ENCODE measurements around the gene PALM2AKAP2. TPM values are rescaled to one million over a fixed set of nuclear protein-coding genes. Genes with fewer than 3 reads are reported as not detected.
A peak's percentile ranks its signal among the peaks of the same experiment; 100 is the strongest.

Gene PALM2AKAP2
- total and polyA plus RNA-seq, 2 experiments from 2014 or later: 13.1 to 16.7 TPM

DNA sequence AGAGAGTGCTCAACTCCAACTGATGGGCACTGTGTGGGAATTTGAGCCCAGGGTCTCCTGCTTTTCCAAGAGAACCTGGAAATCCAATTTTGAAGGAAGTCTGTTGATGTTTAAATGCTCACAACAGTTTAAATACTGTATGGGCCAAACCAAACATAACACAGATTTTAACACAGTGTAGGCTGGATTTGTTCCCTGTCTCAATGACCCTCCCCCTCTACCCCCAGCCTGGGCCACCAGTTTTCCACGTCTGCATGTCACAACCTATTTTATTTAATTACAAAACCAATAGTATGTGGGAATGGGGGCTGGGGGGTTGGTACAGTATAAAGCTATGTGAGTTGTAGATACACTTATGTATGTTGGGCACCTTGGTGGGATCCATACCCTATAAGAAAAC lies 11.7 kb downstream of the PALM2AKAP2 start:
- Histone ChIP-seq H3K27me3 (replicated peaks; ENCODE audit: insufficient read depth) (no peaks in the 10 kb centered on the region), H3K9me2 (ENCODE audit: insufficient read depth) (no peaks in the 10 kb centered on the region), H2AFZ (no peak overlapping the region), H3K4me1 (ENCODE audit: insufficient read depth) (peaks cover 45% of the 10 kb centered on the region), H3K9me3 (ENCODE audit: low read depth) (no peaks in the 10 kb centered on the region), H3K27ac (no peak overlapping the region), H3K4me3 (no peak overlapping the region), H3K36me3 (ENCODE audit: low read depth) (no peaks in the 10 kb centered on the region), H4K20me1 (ENCODE audit: insufficient read depth) (no peaks in the 10 kb centered on the region), H3K4me2 (ENCODE audit: unreplicated experiment) (peak overlapping the region; percentile 77), H3F3A (ENCODE audit: insufficient read depth) (peaks cover 26% of the 10 kb centered on the region), H3K79me2 (ENCODE audit: insufficient read depth) (peaks cover 95% of the 10 kb centered on the region), H3K9ac (no peak overlapping the region)
- DNase-seq: no peak
- WGBS, 2 experiments (ENCODE audit: low coverage in 1 of 2, low lambda C conversion rate in 2 of 2, missing lambda C conversion rate in 2 of 2): 100% methylated on average over 1 of the region's 1 CpG
- TF ChIP-seq EZH2phosphoT487 (IDR thresholded peaks at IDR 0.05; ENCODE audit: insufficient read depth, low read depth): no peak
- TF ChIP-seq EZH2 (IDR thresholded peaks at IDR 0.05; ENCODE audit: insufficient read depth, poor library complexity, severe bottlenecking): no peak
- in situ Hi-C loops (cut with MboI): no loop called here

DNA sequence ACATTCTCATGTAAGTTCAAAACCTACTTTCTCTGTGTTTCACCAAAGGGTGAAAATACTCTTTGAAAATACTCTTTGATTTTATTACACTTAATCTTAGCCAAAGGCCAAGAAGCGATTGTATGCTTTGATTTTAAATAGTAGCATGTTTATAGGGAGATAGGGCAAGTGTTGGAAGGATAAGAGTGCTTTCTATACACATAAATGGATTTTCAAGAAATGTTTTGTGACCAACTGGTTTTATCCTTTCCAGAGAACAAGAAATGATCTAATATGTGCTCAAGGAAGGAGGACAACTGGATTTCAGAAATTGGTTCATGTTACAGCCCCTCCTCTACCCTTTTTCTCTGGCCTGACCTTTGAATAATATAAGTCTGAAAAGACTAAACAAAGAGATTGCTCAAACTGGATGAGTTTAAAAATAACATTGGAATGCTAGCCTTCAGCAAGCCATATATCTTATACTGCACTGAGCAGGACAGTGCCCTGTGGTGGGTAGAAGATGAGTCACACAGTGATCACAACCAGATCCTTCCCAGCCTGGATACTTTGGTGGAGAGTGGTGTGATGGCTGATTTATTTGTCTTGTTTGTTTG lies 13.1 kb downstream of the PALM2AKAP2 start:
- H2AFZ ChIP-seq: no peak overlapping the region
- H3K9me3 ChIP-seq (ENCODE audit: low read depth): no peaks in the 10 kb centered on the region
- 0% methylated on average over 1 of the region's 1 CpG for WGBS, 2 experiments (ENCODE audit: low coverage in 1 of 2, low lambda C conversion rate in 2 of 2, missing lambda C conversion rate in 2 of 2)
- H3K36me3 ChIP-seq (ENCODE audit: low read depth): no peaks in the 10 kb centered on the region
- H4K20me1 ChIP-seq (ENCODE audit: insufficient read depth): no peaks in the 10 kb centered on the region
- H3K9me2 ChIP-seq (ENCODE audit: insufficient read depth): no peaks in the 10 kb centered on the region
- peak overlapping the region; percentile 54 for H3K9ac ChIP-seq
- peak overlapping the region; percentile 83 for H3K27ac ChIP-seq
- peak; percentile 96 for DNase-seq
- H3K79me2 ChIP-seq (ENCODE audit: insufficient read depth): peaks cover 95% of the 10 kb centered on the region
- peaks cover 40% of the 10 kb centered on the region for H3K4me1 ChIP-seq (ENCODE audit: insufficient read depth)
- TF ChIP-seq EZH2 (IDR thresholded peaks at IDR 0.05; ENCODE audit: insufficient read depth, poor library complexity, severe bottlenecking) (no peak), EZH2phosphoT487 (IDR thresholded peaks at IDR 0.05; ENCODE audit: insufficient read depth, low read depth) (peak; percentile 87; the same call in 1 of the 2 replicates)
- in situ Hi-C loops (cut with MboI): no loop called here
- peaks cover 26% of the 10 kb centered on the region for H3F3A ChIP-seq (ENCODE audit: insufficient read depth)
- peak overlapping the region; percentile 52 for H3K4me3 ChIP-seq
- H3K4me2 ChIP-seq (ENCODE audit: unreplicated experiment): peak overlapping the region; percentile 77
- no peaks in the 10 kb centered on the region for H3K27me3 ChIP-seq (replicated peaks; ENCODE audit: insufficient read depth)

DNA sequence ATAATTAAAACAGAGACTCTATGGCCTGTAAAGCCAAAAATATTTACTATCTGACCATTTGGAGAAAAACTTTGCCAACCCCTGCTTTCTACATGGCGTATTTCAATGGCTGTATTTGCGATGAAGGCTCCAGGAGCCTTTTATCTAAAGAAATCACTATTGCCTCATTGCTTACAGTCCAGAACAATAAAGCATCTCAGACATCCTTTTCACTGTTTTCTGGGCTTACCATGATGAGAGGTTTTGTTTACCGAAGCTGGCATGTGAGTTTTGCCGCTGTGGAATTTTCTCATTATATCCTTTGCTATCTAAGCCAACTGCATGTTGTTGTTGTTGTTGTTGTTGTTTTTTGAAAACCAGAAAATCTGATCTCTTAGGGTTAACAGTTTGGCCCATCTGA lies 13.9 kb downstream of the PALM2AKAP2 start:
- H3K27me3 ChIP-seq (replicated peaks; ENCODE audit: insufficient read depth): no peaks in the 10 kb centered on the region
- DNase-seq: no peak
- peaks cover 39% of the 10 kb centered on the region for H3K4me1 ChIP-seq (ENCODE audit: insufficient read depth)
- no peak for TF ChIP-seq EZH2phosphoT487 (IDR thresholded peaks at IDR 0.05; ENCODE audit: insufficient read depth, low read depth)
- TF ChIP-seq EZH2 (IDR thresholded peaks at IDR 0.05; ENCODE audit: insufficient read depth, poor library complexity, severe bottlenecking): no peak
- no peaks in the 10 kb centered on the region for H3K9me3 ChIP-seq (ENCODE audit: low read depth)
- in situ Hi-C loops (cut with MboI): no loop called here
- H3K9ac ChIP-seq: peak overlapping the region; percentile 54
- H3K4me2 ChIP-seq (ENCODE audit: unreplicated experiment): peak overlapping the region; percentile 77
- H2AFZ ChIP-seq: no peak overlapping the region
- peaks cover 95% of the 10 kb centered on the region for H3K79me2 ChIP-seq (ENCODE audit: insufficient read depth)
- no peaks in the 10 kb centered on the region for H3K9me2 ChIP-seq (ENCODE audit: insufficient read depth)
- H3K27ac ChIP-seq: peak overlapping the region; percentile 83
- 98 to 99% methylated on average over 4 of the region's 4 CpGs for WGBS, 2 experiments (ENCODE audit: low coverage in 1 of 2, low lambda C conversion rate in 2 of 2, missing lambda C conversion rate in 2 of 2)
- H4K20me1 ChIP-seq (ENCODE audit: insufficient read depth): no peaks in the 10 kb centered on the region
- H3F3A ChIP-seq (ENCODE audit: insufficient read depth): peaks cover 26% of the 10 kb centered on the region
- no peaks in the 10 kb centered on the region for H3K36me3 ChIP-seq (ENCODE audit: low read depth)
- H3K4me3 ChIP-seq: peak overlapping the region; percentile 48; the same call in 1 of the 2 replicates

DNA sequence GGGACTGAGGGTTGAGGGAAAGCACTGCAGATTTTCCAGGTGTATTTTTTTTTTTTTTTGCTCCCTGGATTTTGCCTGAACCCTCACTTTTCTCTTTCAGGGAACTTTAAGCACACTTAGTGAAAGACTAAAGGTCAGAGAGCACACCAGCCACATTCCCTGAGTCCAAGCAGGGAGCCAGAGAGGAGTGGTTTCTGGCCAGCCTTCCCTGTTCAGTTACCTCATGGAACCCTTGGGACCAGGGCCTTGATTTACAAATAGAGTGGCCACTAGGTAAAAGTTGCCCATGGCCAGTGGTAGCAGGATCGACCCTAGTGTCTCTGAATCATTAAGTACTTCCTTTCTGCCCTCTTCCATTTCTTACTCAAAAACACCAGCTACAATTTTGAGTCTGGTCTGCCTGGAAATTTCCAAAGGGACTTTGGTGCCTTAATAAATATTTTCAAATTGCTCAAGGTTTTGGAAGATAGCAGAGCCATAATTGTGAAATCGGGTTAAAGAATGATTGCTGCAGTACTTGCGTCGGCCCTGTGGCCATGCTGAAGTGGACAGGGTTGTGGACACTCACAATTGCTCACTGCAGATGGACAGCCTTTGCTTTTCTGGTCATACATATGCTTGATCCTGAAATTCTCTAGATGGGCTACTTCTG lies 14.5 kb downstream of the PALM2AKAP2 start:
- in situ Hi-C loops (cut with MboI): no loop called here
- WGBS, 2 experiments (ENCODE audit: low coverage in 1 of 2, low lambda C conversion rate in 2 of 2, missing lambda C conversion rate in 2 of 2): 42 to 44% methylated on average over 4 of the region's 4 CpGs
- DNase-seq: peak; percentile 60
- peak overlapping the region; percentile 24 for H3K4me2 ChIP-seq (ENCODE audit: unreplicated experiment)
- H3K4me1 ChIP-seq (ENCODE audit: insufficient read depth): peaks cover 44% of the 10 kb centered on the region
- peaks cover 26% of the 10 kb centered on the region for H3F3A ChIP-seq (ENCODE audit: insufficient read depth)
- no peaks in the 10 kb centered on the region for H3K36me3 ChIP-seq (ENCODE audit: low read depth)
- no peak overlapping the region for H2AFZ ChIP-seq
- TF ChIP-seq EZH2 (IDR thresholded peaks at IDR 0.05; ENCODE audit: insufficient read depth, poor library complexity, severe bottlenecking): no peak
- no peak for TF ChIP-seq EZH2phosphoT487 (IDR thresholded peaks at IDR 0.05; ENCODE audit: insufficient read depth, low read depth)
- no peaks in the 10 kb centered on the region for H3K27me3 ChIP-seq (replicated peaks; ENCODE audit: insufficient read depth)
- H3K9me2 ChIP-seq (ENCODE audit: insufficient read depth): no peaks in the 10 kb centered on the region
- peak overlapping the region; percentile 83 for H3K27ac ChIP-seq
- H3K4me3 ChIP-seq: no peak overlapping the region
- H4K20me1 ChIP-seq (ENCODE audit: insufficient read depth): no peaks in the 10 kb centered on the region
- H3K79me2 ChIP-seq (ENCODE audit: insufficient read depth): peaks cover 95% of the 10 kb centered on the region
- H3K9me3 ChIP-seq (ENCODE audit: low read depth): no peaks in the 10 kb centered on the region
- H3K9ac ChIP-seq: no peak overlapping the region

All from GM23248 (cell line).